MM.1S (cell line): Measurements from ENCODE around the gene TRIM45.

Source experiments
- CTCF ChIP-seq: fragments of 300-600 bp; sonication (generic); IDR thresholded peaks from 2 replicates; pipeline ENCODE4 v1.5.1; 2016; ENCODE audit warnings: antibody characterized with exemption, low read length, mixed read lengths
- EZH2 ChIP-seq: fragments of 300-600 bp; sonication (generic); optimal IDR thresholded peaks from 2 replicates; pipeline ENCODE3; 2017; ENCODE audit warnings: low read depth, mild to moderate bottlenecking, antibody characterized with exemption, low read length, mixed read lengths
- EZH2phosphoT487 ChIP-seq: fragments of 300-600 bp; sonication (generic); IDR thresholded peaks from 2 replicates; pipeline ENCODE4 v1.6.1; 2018; ENCODE audit warnings: antibody characterized with exemption, low read length

- TF ChIP-seq EZH2 (no peak), CTCF (no peak), EZH2phosphoT487 (no peak)
Measured at GRCh38 chr1:117136749-117137148, 15.2 kb upstream of the TRIM45 start.
